Activated naive CD4-positive, alpha-beta T cell treated with anti-CD3 and anti-CD28 coated beads, Interleukin-2, amount 10 ng/mL, durations not matched to agents 5 hours and 36 hours (primary cell): Measurements from ENCODE around the gene FAM47A. TPM values are rescaled to one million over a fixed set of nuclear protein-coding genes. Genes with fewer than 3 reads are reported as not detected.

Experiments used
- total RNA-seq, 2 experiments: library from RNA; stranded (reverse); gene quantifications; one replicate each; pipeline ENCODE4 v1.2.3, GENCODE V29; 2021

FAM47A gene
- total RNA-seq: not detected

GRCh38 chrX:34132028-34132427, at the start of gene FAM47A:
Gene FAM47A (minus strand): TSS chrX:34132314. CDS start chrX:34132278, 36 bp downstream.

